ENCODE measurements around the gene DYRK1B.

Gene DYRK1B

DNA sequence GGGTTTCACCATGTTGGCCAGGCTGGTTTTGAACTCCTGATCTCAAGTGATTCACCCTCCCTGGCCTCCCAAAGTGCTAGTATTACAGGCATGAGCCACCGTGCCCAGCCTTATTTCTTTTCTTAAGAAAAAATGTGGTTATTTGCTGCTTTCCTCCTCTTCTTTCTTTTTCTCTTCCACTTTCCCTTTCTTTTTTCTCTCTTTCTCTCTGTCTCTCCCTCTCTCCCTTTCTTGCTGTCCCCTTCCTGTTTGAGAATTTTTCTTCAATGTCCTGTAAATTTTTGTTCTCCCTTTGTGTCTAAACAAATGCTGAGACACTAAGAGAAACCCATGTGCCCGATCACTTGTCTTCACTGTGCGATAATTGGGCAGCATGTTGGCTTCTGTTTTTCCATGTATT, 53.1 kb downstream of the DYRK1B start:
- H3K27ac ChIP-seq (ENCODE audit: low read depth, low read length): no peak overlapping the region
- H3K4me3 ChIP-seq (ENCODE audit: low read length): no peak overlapping the region
- H3K4me1 ChIP-seq (ENCODE audit: control insufficient read depth, insufficient read depth, low read length): no peaks in the 10 kb centered on the region
- H3K9ac ChIP-seq (ENCODE audit: low read length): no peak overlapping the region
- H3K27me3 ChIP-seq (ENCODE audit: control insufficient read depth, insufficient read depth, low read length): no peaks in the 10 kb centered on the region
- no peaks in the 10 kb centered on the region for H3K36me3 ChIP-seq (ENCODE audit: control insufficient read depth, insufficient read depth, low read length)

- Histone ChIP-seq H3K4me1 (ENCODE audit: control insufficient read depth, insufficient read depth, low read length) (no peaks in the 10 kb centered on the region), H3K36me3 (ENCODE audit: control insufficient read depth, insufficient read depth, low read length) (no peaks in the 10 kb centered on the region), H3K4me3 (ENCODE audit: low read length) (no peak within 1 kb of the TSS), H3K27ac (ENCODE audit: low read depth, low read length) (no peak within 1 kb of the TSS), H3K27me3 (ENCODE audit: control insufficient read depth, insufficient read depth, low read length) (no peaks in the 10 kb centered on the region), H3K9ac (ENCODE audit: low read length) (no peak within 1 kb of the TSS)
These were observed 55.2 kb downstream of the DYRK1B start, which contains the start of gene LEUTX for GRCh38 chr19:39778763-39779162. Gene LEUTX, plus strand, starts transcription at chr19:39778854. Its CDS starts 67 bp downstream, at chr19:39778921.
